GM18858 (cell line): ENCODE measurements around the gene TMEM126B.
"Not testable (repeated sequence)": the region's sequence is repeated elsewhere in the genome, so short reads cannot be mapped to it uniquely, and the experiment has no call there.

Source experiments
- ATAC-seq: cut with Tn5 transposase; IDR thresholded peaks from one replicate; pipeline ENCODE4 v1.9.1; 2021; ENCODE audit not compliant: unreplicated experiment

Gene TMEM126B

DNA sequence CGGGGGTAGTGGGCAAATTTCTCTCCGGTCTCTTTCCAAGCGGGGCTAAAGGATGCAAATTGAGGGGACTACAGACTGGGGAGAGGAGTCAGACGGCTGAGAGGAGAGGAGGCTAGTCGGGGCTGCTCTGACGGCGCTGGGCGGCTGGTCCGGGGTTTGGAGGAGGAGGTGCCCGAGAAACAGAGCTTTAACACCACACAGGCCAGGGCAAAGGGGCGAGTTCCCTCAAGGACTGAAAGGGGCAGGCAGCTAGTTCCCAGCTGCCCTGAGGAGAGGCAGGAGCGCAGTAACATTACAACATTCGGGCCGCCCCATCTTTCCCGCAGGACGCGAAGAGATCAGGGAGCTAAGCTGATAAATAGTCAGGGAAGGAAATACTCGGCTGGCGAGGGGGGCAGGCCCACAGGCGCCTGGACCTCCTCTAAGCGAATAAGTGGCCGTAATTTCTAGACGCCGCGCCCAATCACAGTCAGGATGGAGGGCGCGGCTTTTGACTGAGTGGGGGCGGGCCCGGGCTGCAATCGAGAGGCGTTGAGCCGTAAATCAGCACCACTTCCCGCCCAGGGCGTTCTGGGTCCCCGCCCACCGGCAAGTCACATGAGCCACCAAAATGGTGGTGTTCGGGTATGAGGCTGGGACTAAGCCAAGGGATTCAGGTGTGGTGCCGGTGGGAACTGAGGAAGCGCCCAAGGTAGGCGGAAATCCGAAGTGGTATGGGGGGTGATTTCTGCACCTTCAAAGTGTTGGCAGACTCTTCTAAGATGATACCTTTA is at the start of gene TMEM126B:
Gene TMEM126B (plus strand): TSS at position 596 of the 773 bp plus-strand sequence. CDS start 15 bp downstream, at position 611.
- peak; percentile 98 for ATAC-seq

DNA sequence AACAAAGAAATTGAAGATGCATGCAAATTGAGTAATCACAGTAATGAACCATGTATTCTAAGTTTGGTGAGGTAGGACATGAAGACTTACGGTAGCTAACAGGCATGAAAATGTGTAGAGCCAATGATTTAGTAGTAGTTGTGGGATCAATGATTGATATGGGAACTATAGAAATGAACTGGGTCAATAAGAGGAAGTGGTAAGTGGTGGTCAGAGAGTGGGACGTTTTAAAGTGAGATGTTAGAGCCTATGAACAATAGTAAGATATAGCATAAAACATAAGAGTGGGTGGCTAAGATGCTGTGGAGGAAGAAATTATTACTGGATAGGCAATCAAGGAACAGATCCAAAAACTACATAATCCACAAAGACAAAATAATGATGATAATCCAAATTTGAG is 46.3 kb upstream of the TMEM126B start:
- no peak for ATAC-seq

DNA sequence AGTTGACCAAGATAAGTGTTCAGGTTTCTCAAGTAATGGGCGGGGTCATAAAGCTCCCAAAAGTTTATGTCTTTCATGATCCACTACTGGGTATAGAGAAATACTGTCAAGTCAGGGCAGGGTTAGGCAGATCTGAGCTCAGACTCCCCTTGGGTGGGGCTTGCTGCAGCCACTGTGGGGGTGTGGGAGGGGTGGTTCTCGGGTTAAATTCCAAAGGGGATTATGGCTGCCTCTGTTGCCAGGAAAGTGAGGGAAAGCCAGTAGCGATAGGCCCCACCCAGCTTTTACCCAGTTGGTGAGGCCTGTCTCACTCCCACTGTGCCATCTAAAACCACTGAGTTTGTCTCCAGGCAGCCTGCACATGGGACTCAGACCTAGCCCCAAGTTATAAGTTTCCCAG is 39.0 kb upstream of the TMEM126B start:
- ATAC-seq = no peak

DNA sequence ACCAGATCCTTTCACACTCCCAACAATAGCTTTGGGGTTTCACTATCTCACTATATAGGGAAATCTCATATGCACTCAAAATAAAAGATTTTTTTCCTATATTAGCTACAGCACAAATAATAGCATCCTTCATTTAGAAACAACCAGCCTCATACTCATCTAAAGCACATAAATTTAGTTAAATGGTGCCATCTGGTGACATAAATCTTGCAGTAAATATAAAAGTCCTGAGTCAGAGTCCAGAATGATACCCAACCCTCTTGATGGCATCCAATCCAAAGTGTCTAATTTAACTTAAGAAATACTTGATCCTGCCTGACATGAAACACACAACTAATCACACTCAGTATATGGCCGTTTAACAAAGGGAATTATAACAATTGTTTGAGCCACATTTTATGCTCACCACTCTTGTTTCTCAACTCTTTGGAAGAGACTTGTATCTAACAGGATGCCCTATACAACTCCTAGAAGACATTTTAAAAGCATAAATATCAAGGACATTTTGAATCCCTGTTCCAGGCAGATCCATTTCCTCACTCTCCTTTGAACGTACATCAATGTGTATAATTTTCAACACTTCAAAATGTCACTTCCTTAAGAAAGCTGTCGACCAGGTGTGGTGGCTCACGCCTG is 37.4 kb upstream of the TMEM126B start:
- ATAC-seq = no peak

DNA sequence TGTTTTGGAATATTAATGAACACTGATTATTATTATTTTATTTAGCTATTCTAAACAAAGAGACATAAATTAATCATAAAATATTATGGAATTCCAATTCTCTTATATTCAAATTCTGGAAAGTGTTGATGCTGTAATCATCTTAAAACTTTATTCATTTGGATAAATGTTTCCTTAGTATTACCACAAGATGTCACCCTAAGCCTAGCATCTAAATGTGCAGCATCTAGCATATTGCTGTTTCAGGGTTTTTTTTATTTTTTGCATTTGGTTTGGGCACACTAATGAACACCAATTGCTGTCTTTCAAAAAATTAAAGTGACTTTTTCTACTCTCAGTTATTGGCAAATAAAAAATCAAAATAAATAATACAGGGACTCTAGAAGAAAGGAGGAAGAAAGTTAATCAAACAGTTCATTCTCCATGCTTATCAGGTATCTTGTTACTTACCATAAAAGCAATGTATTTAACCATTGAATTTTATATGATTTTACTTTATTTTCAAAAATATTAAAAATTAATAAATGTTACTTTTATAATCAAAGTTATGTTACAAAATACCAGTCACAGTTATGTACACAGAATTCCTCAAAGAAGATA is 33.0 kb upstream of the TMEM126B start:
- peak; percentile 63 for ATAC-seq

DNA sequence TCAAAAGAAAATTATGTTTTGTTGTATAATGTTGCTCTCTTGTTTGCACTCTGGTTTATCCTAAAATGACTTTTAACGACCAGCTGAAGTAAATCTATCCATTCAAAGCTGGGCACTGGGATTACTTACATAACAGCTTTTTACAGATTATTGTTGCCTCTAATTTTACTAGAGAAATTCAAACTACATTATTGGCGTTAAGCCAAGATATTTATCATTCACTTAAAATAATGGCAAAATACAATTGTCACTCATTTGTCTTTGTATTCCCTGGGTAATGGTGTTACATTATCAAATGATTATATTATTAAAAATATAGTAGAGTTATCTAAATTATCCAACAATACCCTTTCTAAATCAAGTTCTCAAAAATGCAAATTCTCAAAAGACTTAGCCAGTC is 31.5 kb upstream of the TMEM126B start:
- ATAC-seq = no peak

DNA sequence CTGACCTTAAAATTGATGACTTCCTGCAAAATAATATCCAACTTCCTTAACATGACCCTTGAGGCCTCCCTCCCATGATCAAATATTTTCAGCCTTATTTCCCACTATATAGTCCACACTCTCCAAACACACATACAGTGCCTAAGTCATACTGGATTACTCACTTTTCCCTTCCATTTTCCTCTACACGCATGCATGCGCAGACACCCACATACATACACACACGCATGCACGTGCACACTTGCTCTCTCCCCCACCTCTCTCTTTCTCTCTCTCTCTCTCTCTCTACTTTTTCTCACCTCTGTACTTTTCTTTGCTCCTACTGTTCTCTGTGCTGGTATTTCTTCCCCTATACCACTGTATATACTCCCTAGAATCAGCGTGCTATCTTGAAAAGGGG is 29.3 kb upstream of the TMEM126B start:
- no peak for ATAC-seq

DNA sequence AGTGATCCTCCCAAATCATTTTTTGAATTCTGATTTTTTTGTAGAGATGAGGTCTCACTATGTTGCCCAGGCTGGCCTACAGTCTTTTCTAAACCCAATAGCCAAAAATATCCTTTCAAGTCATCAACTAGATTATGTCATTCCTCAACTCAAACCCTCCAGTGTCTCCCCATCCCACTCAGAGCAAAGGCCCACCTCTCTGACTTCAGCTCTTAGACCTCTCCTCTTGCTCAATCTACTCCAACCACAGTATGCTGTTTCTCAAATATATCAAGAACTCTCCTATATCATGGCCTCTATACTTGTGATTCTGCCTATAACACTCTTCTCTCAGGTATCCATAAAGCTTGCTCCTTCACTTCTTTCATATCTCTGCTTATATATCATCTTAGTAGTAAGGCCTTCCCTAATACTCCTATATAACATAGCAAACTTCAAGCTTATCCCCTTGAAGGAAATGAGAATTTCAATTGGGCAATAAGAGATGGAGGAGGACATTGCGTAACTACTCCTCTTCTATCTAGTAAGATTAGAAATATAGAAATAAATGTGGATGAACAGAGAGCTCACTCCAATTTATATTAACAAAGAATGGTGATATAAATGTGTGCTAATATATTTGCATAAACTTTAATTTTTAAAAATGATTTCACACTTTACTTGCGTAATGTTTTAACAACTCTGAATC is 25.7 kb upstream of the TMEM126B start:
- ATAC-seq = no peak

DNA sequence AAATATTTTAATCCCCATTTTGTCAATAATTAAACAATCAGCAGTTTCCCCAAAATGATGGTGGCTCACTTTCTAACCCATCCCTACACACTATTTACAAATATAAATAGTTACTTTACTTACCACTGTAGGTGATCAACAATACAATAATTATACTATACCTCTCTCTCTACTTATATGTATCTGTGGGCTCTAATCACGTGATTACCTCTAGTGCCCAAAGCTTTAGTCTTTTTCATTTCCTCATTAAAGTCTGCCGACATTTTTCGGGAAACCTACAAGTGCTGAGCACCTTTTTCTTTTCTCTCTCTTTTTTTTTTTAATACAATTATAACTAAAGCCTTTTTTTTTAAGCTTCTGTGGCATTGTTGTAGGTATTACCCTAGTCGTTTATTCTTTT is 25.2 kb upstream of the TMEM126B start:
- no peak for ATAC-seq

DNA sequence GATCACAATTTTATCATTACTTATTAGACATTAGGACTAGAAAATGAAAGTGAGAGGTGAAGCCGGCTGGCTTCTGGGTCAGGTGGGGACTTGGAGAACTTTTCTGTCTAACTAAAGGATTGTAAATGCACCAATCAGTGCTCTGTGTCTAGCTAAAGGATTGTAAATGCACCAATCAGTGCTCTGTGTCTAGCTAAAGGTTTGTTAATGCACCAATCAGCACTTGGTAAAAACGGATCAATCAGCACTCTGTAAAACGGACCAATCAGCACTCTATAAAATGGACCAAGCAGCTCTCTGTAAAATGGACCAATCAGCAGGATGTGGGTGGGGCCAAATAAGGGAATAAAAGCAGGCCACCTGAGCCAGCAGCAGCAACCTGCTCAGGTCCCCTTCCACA is 22.2 kb upstream of the TMEM126B start:
- not testable (repeated sequence) for ATAC-seq

DNA sequence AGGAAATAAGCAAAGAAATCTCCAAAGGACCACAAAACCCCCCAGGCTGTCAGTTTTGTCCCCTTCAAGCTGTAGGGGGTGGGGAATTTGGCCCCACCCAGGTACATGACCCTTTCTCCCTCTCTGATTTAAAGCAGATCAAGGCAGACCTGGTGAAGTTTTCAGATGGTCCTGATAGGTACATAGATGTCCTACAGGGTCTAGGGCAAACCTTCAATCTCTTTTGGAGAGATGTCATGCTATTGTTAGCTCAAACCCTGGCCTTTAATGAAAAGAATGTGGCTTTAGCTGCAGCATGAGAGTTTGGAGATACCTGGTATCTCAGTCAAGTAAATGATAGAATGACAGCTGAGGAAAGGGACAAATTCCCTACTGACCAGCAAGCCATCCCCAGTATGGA is 19.8 kb upstream of the TMEM126B start:
- not testable (repeated sequence) for ATAC-seq

DNA sequence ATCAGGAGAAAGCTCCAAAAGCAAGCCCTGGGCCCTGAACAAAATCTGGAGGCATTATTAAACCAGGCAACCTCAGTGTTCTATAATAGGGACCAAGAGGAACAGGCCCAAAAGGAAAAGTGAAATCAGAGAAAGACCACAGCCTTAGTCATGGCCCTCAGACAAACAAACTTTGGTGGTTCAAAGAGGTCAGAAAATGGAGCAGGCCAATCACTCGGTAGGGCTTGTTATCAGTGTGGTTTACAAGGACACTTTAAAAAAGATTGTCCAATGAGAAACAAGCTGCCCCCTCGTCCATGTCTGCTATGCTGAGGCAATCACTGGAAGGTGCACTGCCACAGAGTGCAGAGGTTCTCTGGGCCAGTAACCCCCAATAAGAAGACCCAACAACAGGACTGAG is 19.1 kb upstream of the TMEM126B start:
- not testable (repeated sequence) for ATAC-seq

DNA sequence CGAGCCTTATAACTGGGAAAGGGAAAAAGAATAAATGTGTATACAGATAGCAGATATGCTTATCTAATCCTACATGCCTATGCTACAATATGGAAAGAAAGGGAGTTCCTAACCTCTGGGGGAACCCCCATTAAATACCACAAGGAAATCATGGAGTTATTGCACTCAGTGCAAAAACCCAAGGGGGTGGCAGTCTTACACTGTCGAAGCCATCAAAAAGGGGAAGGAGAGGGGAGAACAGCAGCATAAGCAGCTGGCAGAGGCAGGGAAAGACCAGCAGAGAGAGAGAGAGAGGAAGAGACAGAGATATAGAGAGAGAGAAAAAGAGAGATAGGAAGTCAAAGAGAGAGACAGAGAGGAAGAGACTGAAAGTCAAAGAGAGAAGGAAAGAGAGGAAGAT is 16.8 kb upstream of the TMEM126B start:
- ATAC-seq = not testable (repeated sequence)

DNA sequence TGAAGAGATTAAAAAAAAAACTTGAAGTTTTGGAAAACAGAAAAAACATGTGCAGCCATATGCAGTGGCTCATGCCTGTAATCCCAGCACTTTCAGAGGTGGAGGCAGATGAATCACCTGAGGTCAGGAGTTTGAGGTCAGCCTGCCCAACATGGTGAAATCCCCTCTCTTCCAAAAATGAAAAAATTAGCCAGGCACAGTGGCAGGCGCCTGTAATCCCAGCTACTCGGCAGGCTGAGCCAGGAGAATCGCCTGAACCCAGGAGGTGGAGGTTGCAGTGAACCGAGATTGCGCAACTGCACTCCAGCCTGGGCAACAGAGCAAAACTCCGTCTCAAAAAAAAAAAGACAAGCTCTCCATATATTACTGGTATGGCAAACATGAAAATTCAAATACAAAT is 8.9 kb upstream of the TMEM126B start:
- ATAC-seq = no peak

DNA sequence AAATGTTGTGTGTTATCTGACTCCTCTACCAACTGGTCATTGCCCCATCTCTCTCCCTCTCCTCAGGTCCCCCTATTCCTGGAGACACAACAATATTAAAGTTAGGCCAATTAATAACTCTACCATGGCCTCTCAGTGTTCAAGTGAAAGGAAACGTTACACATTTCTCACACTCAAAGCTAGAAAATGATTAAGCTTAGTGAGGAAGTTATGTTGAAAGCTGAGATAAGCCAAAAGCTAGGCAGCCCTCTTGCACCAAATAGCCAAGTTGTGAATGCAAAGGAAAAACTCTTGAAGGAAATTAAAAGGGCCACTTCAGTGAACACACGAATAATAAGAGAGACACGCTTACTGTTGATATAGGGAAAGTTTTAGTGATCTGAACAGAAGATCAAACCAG is 8.1 kb upstream of the TMEM126B start:
- no peak for ATAC-seq

DNA sequence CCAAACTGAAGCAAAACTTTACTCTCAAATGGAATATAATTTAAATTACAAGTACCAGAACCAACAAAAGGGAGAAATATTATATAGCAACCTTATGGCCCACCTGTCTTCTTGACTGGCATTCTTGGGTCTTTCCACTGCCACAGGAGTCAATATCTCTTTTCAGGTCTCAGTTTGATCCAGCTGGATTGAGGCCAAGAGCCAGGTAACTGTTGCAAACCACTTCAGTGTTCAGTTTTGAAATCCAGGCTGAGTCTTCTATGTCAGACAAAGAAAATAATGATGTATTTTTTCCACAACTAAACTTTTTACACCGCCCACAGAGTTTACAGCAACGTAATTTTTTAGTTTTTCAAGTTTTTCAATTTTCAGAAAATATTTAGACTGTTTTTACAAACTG is 1.9 kb upstream of the TMEM126B start:
- no peak for ATAC-seq

DNA sequence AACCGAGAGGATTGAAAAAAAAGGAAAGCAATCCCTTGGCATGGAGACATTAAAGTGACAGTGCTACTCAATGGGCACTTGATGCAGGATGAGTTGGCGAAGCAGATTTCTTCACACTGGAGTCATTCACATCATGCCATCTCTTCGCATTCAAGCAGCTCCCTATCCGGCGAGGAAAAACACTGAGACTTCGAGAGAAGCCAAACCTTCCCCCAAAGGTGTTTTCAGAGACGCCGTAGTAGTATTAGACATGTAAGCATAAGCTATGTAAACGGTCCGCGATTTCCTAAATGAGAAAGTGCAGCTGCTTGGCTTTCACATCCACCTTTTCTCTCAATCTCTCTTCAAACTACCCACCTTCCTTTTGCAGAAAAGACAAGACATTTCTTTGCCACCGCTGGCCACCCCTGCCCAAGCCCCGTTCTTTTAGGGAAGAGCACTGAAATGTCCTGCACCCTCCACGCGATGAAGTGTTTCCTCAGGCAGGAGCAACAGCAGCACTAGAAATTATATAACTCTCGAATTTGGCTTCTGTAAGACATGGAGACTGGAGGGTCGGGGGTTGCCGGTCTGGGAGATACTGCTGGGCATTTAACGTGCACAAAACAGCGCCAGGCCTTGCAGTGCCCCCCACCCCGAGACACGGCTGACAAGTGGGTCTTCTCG is 928 bp upstream of the TMEM126B start, which contains the start of gene DLG2:
Gene DLG2 (minus strand): TSS at position 13 of the 666 bp plus-strand sequence.
- no peak for ATAC-seq

DNA sequence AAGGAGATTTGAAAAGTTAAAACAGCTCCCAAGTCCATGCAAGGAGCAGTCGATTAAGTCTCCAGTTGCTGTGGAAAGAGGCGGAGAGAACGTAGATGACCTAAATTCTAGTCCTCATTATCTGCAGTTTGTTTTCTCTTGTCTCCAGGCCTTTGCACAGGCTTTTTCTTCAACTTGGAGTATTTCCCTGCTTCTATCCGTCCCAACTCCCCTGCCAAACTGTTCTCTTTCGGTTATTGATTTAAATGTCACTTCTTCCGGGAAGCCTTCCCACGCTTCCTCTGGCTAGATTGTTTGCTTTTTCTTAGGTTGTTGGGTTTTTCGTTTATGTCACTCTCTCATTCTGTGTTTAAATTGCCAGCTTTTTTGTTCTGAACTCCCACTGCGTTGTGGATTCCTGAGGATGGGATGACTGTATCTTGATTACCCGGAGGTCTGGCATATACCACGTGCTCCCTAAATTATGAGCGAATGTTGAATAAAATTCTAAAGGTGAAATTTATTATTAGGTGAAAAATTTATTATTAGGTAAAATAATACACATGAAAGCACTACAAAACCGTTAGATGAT is 463 bp downstream of the TMEM126B start:
- peak; percentile 0 for ATAC-seq

DNA sequence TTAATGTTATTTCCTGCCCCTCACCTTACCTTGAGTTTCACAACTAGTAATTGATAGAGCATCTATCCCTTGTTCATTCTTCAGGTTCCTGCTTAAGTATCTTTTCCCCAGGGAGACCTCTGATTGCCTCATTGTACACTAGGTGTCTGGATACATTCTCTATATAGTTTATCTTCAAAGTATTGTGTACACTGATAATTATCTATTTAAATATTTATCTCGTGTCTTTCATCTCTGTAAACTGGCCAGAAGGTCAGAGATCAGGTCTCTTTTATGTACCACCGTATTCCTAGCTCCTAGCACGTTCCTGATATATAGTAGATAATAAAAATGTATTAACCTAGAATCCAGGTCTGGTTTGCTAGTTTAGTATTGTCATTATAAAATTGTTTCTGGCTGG is 6.4 kb downstream of the TMEM126B start:
- no peak for ATAC-seq

DNA sequence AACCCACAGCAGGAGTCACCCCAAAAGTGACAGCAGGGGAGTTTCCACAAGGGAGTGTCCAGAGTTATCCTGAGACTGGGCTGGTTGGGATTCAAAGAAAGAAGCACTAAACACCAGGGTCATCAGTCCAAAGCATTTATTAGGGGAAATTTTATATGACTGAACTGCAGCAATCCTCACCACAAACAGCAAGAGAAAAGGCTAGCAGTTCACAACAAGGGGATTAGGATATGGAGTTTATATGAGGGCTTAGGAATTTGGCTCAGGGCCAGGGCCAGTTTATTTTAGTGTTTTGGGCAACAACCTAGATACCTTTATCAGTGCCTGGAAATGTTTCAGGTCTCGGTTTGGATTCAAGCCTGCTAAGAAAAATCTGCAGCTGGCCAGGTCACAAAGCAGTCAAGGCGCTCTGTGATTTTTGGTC is 14.8 kb downstream of the TMEM126B start:
- no peak for ATAC-seq

DNA sequence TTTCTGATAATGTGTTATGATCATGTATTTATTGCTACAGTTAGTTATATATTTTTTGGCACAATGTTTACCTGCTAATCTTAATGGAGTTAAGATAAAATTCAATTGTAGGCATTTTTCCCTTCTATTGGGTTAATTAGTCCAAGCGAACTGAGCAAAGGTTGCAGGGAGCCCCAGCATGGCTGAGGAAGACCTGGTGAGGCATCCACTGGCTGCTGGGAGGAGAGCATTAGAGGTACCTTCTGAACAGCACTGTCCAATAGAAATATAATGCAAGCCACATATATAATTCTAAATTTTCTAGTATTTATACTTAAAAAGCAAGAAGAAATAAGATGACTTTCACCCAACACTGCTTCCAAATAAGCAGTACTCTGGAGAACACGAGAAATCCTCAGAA is 18.7 kb downstream of the TMEM126B start:
- peak; percentile 2 for ATAC-seq
